ENCODE data around the gene CTPS1.

- TF ChIP-seq GATA2 (IDR thresholded peaks at IDR 0.05; ENCODE audit: low read depth, low read length) (no peak), GATA3 (IDR thresholded peaks at IDR 0.05; ENCODE audit: low read depth, low read length) (no peak)
Measured at GRCh38 chr1:41051022-41051421, 71.5 kb downstream of the CTPS1 start.
